ENCODE measurements around the gene MFSD1. TPM values are rescaled to one million over a fixed set of nuclear protein-coding genes. Genes with fewer than 3 reads are reported as not detected.

The MFSD1 gene
- total RNA-seq, 1 donor from 2014 or later, result 61.0 TPM

DNA sequence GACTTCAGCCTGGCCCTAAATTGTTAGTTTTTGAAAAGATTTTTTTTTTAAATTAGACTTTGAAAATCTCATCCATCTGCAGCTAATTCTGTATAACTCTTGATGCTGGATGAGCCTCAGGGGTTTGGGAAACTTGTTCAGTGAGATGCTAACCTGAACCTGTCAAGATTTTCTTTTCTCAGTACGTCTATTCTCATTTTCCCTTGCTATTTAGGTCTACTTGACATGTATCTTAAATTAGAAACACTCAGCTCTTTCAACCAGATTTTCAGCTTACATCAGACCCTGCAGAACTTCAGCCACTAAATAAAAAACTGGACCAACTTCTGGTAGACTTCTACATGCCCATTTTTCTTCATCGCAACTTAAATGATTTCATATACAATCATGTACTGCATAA, 61.4 kb downstream of the MFSD1 start:
- Histone ChIP-seq H3K36me3 (ENCODE audit: control insufficient read depth, insufficient read depth, low read length) (no peaks in the 10 kb centered on the region), H3K4me3 (ENCODE audit: low read depth, low read length) (no peak overlapping the region), H3K27me3 (ENCODE audit: control insufficient read depth, insufficient read depth, low read length) (no peaks in the 10 kb centered on the region)
- DNase-seq (ENCODE audit: low read depth), result no peak
- TF ChIP-seq, protein P1, sequence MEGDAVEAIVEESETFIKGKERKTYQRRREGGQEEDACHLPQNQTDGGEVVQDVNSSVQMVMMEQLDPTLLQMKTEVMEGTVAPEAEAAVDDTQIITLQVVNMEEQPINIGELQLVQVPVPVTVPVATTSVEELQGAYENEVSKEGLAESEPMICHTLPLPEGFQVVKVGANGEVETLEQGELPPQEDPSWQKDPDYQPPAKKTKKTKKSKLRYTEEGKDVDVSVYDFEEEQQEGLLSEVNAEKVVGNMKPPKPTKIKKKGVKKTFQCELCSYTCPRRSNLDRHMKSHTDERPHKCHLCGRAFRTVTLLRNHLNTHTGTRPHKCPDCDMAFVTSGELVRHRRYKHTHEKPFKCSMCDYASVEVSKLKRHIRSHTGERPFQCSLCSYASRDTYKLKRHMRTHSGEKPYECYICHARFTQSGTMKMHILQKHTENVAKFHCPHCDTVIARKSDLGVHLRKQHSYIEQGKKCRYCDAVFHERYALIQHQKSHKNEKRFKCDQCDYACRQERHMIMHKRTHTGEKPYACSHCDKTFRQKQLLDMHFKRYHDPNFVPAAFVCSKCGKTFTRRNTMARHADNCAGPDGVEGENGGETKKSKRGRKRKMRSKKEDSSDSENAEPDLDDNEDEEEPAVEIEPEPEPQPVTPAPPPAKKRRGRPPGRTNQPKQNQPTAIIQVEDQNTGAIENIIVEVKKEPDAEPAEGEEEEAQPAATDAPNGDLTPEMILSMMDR (IDR thresholded peaks at IDR 0.05; ENCODE audit: insufficient read depth, low read length, poor library complexity, severe bottlenecking), result no peak

- no peak for DNase-seq (ENCODE audit: low read depth)
- Histone ChIP-seq H3K4me3 (ENCODE audit: low read depth, low read length) (no peak overlapping the region), H3K36me3 (ENCODE audit: control insufficient read depth, insufficient read depth, low read length) (no peaks in the 10 kb centered on the region), H3K27me3 (ENCODE audit: control insufficient read depth, insufficient read depth, low read length) (no peaks in the 10 kb centered on the region)
- TF ChIP-seq, protein P1 (IDR thresholded peaks at IDR 0.05; ENCODE audit: insufficient read depth, low read length, poor library complexity, severe bottlenecking), result no peak
These were observed 62.6 kb downstream of the MFSD1 start for GRCh38 chr3:158864492-158864891.

DNA sequence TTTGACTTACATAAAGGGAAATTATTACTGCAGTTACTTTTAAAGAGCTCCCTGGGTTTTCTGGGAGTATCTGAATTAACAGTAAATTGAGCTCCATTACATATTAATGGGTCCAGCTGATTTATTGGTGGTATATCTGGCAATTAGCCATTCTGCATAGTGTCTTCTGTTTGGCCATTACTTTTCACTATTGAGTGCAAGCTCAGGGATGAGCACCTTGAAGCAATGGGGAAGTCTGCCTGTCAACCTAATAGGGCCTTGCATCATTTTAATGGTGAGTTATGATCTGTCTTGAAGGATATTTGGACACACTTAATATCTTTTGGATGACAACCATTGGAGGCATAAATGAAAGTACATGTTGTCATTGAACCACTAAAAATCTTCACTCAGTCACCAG, 73.8 kb downstream of the MFSD1 start:
- TF ChIP-seq, protein P1 (IDR thresholded peaks at IDR 0.05; ENCODE audit: insufficient read depth, low read length, poor library complexity, severe bottlenecking), result no peak
- no peak overlapping the region for H3K4me3 ChIP-seq (ENCODE audit: low read depth, low read length)
- no peak for DNase-seq (ENCODE audit: low read depth)
- no peaks in the 10 kb centered on the region for H3K27me3 ChIP-seq (ENCODE audit: control insufficient read depth, insufficient read depth, low read length)
- no peaks in the 10 kb centered on the region for H3K36me3 ChIP-seq (ENCODE audit: control insufficient read depth, insufficient read depth, low read length)

Other genes with a start within 250 kb of the MFSD1 start
- gene MLF1, start 230.9 kb upstream of the MFSD1 start, total RNA-seq, result 12.8 and 20.4 TPM in 2 replicates
- 45.5 and 55.0 TPM in 2 replicates for gene GFM1, start 157.5 kb upstream of the MFSD1 start, total RNA-seq
- gene LXN, start 129.4 kb upstream of the MFSD1 start, total RNA-seq, result 4.0 and 4.9 TPM in 2 replicates
- 5.3 and 6.9 TPM in 2 replicates for gene RARRES1, start 69.6 kb upstream of the MFSD1 start, total RNA-seq

All from kidney epithelial cell (primary cell).